Fibroblast of lung (primary cell): ENCODE data around the gene SBDS.

Experiments
- CTCF ChIP-seq, 2 donors: IDR thresholded peaks in 1 of 2; conservative IDR thresholded peaks in 1 of 2; 1 replicate in 1 of 2; 2 replicates in 1 of 2; pipeline ENCODE4 v1.5.1; 2011 to 2012; ENCODE audit warnings: low read length in 2 of 2, control low read depth in 1 of 2, inconsistent platforms in 1 of 2, low read depth in 1 of 2, mild to moderate bottlenecking in 1 of 2
- EZH2 ChIP-seq: IDR thresholded peaks from 2 replicates; pipeline ENCODE4 v1.5.1; 2012; ENCODE audit warnings: low read length, control low read depth, mild to moderate bottlenecking; ENCODE audit errors: missing control alignments

GRCh38 chr7:66946545-66946944, 48.8 kb downstream of the SBDS start:
- TF ChIP-seq CTCF (conservative IDR thresholded peaks at IDR 0.05 in 1 of 2, IDR thresholded peaks at IDR 0.05 in 1 of 2; ENCODE audit: low read depth in 1 of 2, low read length in 2 of 2) (no peak), EZH2 (no peak)
